ENCODE data around the gene MAP3K5.

The MAP3K5 gene

GRCh38 chr6:136510299-136510698 lies 282.0 kb downstream of the MAP3K5 start:
- no peak for TF ChIP-seq POLR2AphosphoS5 (IDR thresholded peaks at IDR 0.05; ENCODE audit: low read depth, low read length)
- TF ChIP-seq, protein P1, sequence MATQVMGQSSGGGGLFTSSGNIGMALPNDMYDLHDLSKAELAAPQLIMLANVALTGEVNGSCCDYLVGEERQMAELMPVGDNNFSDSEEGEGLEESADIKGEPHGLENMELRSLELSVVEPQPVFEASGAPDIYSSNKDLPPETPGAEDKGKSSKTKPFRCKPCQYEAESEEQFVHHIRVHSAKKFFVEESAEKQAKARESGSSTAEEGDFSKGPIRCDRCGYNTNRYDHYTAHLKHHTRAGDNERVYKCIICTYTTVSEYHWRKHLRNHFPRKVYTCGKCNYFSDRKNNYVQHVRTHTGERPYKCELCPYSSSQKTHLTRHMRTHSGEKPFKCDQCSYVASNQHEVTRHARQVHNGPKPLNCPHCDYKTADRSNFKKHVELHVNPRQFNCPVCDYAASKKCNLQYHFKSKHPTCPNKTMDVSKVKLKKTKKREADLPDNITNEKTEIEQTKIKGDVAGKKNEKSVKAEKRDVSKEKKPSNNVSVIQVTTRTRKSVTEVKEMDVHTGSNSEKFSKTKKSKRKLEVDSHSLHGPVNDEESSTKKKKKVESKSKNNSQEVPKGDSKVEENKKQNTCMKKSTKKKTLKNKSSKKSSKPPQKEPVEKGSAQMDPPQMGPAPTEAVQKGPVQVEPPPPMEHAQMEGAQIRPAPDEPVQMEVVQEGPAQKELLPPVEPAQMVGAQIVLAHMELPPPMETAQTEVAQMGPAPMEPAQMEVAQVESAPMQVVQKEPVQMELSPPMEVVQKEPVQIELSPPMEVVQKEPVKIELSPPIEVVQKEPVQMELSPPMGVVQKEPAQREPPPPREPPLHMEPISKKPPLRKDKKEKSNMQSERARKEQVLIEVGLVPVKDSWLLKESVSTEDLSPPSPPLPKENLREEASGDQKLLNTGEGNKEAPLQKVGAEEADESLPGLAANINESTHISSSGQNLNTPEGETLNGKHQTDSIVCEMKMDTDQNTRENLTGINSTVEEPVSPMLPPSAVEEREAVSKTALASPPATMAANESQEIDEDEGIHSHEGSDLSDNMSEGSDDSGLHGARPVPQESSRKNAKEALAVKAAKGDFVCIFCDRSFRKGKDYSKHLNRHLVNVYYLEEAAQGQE (IDR thresholded peaks at IDR 0.05; ENCODE audit: insufficient read depth in 1 of 2, low read depth in 2 of 2, low read length in 2 of 2) = no peak
- TF ChIP-seq SIN3A (IDR thresholded peaks at IDR 0.05; ENCODE audit: borderline replicate concordance, insufficient read depth, low read length) = no peak
- TF ChIP-seq FOXP2 (optimal IDR thresholded peaks at IDR 0.05; ENCODE audit: borderline replicate concordance, extremely low read depth, extremely low read length, insufficient read depth) = no peak
- TF ChIP-seq TAF1 (IDR thresholded peaks at IDR 0.05; ENCODE audit: borderline replicate concordance, insufficient read depth, low read length) = no peak

GRCh38 chr6:136508725-136509392 lies 283.4 kb downstream of the MAP3K5 start:
- TF ChIP-seq TAF1 (IDR thresholded peaks at IDR 0.05; ENCODE audit: borderline replicate concordance, insufficient read depth, low read length) (no peak), FOXP2 (optimal IDR thresholded peaks at IDR 0.05; ENCODE audit: borderline replicate concordance, extremely low read depth, extremely low read length, insufficient read depth) (no peak), SIN3A (IDR thresholded peaks at IDR 0.05; ENCODE audit: borderline replicate concordance, insufficient read depth, low read length) (no peak), POLR2AphosphoS5 (IDR thresholded peaks at IDR 0.05; ENCODE audit: low read depth, low read length) (no peak)
- TF ChIP-seq, protein P1 (IDR thresholded peaks at IDR 0.05; ENCODE audit: insufficient read depth in 1 of 2, low read depth in 2 of 2, low read length in 2 of 2) = no peak
